Measurements from ENCODE around the gene PBX3. TPM values are rescaled to one million over a fixed set of nuclear protein-coding genes. Genes with fewer than 3 reads are reported as not detected.

PBX3 gene
- total RNA-seq, 2 donors from 2014 or later, result 21.4 to 40.2 TPM

DNA sequence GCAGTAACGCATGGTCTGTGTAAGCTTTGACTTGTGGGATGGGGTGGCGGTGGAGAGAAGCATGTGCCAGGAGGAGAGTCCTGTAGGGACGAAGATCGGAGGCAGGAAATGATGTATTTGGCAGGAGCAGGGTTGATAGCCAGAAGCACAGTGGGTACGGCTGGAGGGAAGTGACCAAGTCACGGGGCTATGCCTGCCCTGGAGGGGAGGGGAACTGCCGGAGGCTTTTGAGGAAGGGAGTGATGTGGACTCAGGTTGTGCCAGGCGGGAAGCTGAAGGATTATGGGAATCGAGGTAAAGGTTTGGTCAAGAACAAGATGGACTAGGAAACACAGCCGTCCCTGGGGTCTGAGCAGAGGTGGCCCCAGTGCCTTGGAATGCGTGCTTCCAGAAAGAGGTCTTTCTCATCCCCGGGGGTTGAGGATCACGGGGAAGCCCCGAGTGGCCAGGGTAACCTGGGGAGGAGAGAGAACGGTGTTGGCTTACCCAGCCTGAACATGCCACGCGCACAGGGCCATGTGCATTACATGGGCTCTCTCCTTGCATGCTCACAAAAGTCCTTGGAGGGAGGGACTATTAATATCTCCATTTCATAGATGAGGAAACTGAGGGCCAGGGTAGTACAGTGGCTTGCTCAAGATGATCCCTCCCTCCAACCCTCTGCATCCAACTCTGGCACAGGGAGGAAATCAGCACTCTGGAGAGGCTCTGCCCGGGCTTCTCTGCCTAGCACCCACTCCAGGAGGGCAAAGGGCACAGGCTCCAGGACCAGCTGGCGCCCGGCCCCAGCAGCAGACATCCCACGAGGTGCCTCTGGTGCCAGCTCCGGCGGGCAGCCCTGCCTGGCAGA lies 253.8 kb downstream of the PBX3 start:
- no peak overlapping the region for H3K27ac Mint-ChIP-seq
- DNase-seq (ENCODE audit: low spot score) (peak; percentile 54), ATAC-seq (no peak)
- no peaks in the 10 kb centered on the region for H3K4me1 Mint-ChIP-seq (ENCODE audit: low read depth in 2 of 2)
- no peak overlapping the region for H3K4me3 Mint-ChIP-seq
- H3K27me3 Mint-ChIP-seq, result peaks cover 0 to 4% of the 10 kb centered on the region in 2 donors
- no peaks in the 10 kb centered on the region for H3K9me3 Mint-ChIP-seq
- no peaks in the 10 kb centered on the region for H3K36me3 Mint-ChIP-seq

DNA sequence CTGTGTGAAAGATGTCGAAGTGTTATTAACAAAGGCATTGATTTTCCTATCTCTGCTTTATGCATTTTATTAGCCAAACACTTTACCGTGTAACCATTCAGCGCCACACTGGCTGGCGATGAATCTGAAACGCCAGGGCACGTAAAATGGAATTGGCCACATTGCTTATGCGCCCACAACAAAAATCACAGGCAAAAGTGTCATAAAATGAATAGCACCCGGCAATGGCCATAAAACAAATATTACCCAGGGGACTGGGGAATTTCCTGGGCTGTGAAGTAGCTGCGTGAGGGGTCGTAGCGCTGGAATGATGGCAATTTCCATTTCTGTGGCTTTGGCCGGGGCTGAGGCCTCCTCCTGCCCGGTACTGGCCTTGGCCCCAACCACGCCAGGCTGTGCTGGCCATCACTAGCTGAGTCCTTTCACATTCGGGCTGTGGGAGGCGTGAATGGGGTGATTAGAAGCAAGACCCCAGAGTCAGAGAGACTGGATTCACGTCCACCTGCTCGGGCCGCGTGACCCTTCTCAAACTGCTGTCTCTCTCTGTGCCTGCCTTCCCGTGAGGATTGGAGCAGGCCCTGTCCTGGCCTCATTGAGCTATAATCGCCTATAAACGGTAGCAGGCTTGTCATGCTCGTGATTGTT lies 254.5 kb downstream of the PBX3 start:
- Mint-ChIP-seq H3K4me3 (no peak overlapping the region), H3K36me3 (no peaks in the 10 kb centered on the region), H3K9me3 (no peaks in the 10 kb centered on the region), H3K27ac (no peak overlapping the region), H3K27me3 (peaks cover 0 to 7% of the 10 kb centered on the region in 2 donors), H3K4me1 (ENCODE audit: low read depth in 2 of 2) (no peaks in the 10 kb centered on the region)
- DNase-seq (ENCODE audit: low spot score), result peak; percentile 42
- ATAC-seq, result no peak

DNA sequence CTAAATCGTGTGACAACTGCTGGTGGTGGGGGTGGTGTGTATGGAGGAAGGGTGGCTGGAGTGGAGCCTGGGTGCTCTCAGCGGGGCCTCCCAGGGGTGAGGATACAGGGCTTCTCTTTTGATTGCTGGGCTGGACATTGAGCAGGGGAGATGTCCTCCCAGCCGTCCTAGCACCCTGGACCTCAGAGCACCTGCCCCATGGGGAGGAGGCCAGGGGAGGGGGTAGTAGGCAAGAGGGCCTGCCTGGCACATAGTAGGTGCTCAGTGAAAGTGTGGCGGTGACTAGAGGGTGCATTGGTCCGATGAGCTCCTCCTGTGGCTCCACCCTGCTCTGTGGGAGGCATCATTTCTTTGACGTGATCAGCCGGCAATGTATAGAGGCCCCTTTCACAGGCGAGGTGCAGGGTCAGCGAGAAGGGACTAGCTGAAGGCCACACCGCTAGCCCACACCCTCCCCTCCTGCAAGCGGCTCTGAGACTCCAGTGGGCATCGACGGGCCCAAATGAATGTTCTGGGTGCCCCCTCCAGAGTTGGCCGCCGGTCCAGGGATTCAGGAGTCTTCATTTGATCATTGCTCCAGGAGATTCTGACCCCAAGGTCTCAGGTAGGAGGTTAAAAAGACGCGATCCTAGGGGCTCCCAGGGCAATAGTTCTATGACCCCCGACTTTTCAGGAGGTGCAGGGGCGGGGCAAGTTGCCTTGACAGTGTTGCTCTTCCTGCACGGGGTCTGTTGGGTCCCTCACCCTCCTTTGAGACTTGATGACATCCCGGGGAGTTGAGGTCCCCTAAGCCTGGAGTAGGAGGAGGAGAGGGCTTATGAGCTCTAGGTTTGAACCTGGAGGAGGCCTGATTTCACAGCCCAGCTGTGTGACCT lies 255.5 kb downstream of the PBX3 start:
- Mint-ChIP-seq H3K36me3 (peaks cover under 1% of the 10 kb centered on the region), H3K4me3 (no peak overlapping the region), H3K27me3 (peaks cover 0 to 9% of the 10 kb centered on the region in 2 donors), H3K27ac (no peak overlapping the region), H3K4me1 (ENCODE audit: low read depth in 2 of 2) (no peaks in the 10 kb centered on the region), H3K9me3 (no peaks in the 10 kb centered on the region)
- ATAC-seq (no peak), DNase-seq (ENCODE audit: low spot score) (peak; percentile 47)

DNA sequence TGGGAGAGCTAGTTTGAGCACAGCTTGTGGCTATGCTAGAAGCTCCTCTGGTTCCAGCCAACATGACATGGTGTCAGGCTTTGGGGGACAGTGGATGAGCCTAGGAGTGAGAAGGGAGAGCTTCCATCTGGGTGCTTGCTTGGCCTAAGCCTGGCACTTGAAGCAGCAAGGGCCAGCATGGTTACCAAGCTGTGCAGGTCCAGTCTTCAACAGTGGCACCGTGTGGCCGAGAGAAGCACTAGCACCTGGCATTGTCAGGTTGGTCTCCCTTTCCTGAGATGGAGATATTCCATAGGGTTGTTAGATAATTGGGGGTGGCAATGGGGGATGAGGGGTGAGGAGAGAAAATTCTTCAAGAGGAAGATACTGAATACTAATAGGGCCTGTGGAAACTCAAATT lies 261.9 kb downstream of the PBX3 start:
- H3K36me3 Mint-ChIP-seq, result peaks cover 20% of the 10 kb centered on the region
- ATAC-seq, result no peak
- H3K27ac Mint-ChIP-seq, result no peak overlapping the region
- H3K27me3 Mint-ChIP-seq, result peaks cover 0 to 8% of the 10 kb centered on the region in 2 donors
- H3K9me3 Mint-ChIP-seq, result peaks cover 11% of the 10 kb centered on the region
- no peak for DNase-seq (ENCODE audit: low spot score)
- H3K4me3 Mint-ChIP-seq, result no peak overlapping the region
- no peaks in the 10 kb centered on the region for H3K4me1 Mint-ChIP-seq (ENCODE audit: low read depth in 2 of 2)

DNA sequence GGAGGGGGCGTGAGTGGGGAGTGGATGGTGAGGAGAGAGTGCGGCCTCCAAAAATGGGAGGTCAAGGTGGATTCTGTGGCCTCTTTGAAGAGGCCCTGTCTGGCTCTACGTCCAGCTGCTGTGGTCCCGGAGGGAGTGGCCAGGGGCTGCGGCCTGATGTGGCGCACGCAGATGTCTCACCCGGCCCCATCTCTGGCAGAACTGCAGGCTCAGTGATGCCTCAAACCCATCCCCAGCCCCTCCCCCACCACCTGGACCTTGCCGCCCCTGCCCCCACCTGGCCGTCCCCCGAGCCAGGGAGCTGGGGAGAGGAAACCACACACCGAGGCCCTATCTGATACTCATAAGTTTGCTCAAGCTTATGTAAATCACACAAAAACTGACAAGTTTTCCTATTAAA lies 267.6 kb downstream of the PBX3 start:
- Mint-ChIP-seq H3K4me1 (ENCODE audit: low read depth in 2 of 2) (no peaks in the 10 kb centered on the region), H3K9me3 (peaks cover 2% of the 10 kb centered on the region), H3K27ac (no peak overlapping the region), H3K36me3 (peaks cover under 1% of the 10 kb centered on the region), H3K27me3 (peaks cover 0 to 8% of the 10 kb centered on the region in 2 donors), H3K4me3 (no peak overlapping the region)
- DNase-seq (ENCODE audit: low spot score) (no peak), ATAC-seq (no peak)

DNA sequence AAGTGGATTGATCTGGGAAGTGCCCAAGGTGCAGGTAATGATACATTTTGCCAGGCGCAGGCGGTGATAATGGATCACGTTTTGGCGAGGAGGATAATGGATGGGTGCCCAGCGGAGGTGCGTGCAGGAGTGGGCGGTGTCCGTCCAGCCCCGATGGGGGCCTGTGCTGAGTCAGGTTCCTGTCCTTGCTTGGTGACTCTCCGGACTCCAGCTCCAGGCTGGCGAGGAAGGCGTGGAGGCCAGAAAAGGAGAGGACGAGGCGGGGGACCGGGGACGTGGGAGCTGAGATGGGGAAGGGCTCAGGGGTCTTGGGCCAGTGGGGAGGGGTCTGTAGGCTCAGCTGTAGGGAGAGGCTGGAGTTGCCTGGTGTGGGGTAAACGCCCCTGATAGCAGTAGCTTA lies 268.3 kb downstream of the PBX3 start:
- H3K36me3 Mint-ChIP-seq, result no peaks in the 10 kb centered on the region
- H3K9me3 Mint-ChIP-seq, result no peaks in the 10 kb centered on the region
- DNase-seq (ENCODE audit: low spot score) (no peak), ATAC-seq (no peak)
- H3K27ac Mint-ChIP-seq, result no peak overlapping the region
- H3K4me1 Mint-ChIP-seq (ENCODE audit: low read depth in 2 of 2), result no peaks in the 10 kb centered on the region
- H3K4me3 Mint-ChIP-seq, result no peak overlapping the region
- H3K27me3 Mint-ChIP-seq, result peaks cover 0 to 8% of the 10 kb centered on the region in 2 donors

DNA sequence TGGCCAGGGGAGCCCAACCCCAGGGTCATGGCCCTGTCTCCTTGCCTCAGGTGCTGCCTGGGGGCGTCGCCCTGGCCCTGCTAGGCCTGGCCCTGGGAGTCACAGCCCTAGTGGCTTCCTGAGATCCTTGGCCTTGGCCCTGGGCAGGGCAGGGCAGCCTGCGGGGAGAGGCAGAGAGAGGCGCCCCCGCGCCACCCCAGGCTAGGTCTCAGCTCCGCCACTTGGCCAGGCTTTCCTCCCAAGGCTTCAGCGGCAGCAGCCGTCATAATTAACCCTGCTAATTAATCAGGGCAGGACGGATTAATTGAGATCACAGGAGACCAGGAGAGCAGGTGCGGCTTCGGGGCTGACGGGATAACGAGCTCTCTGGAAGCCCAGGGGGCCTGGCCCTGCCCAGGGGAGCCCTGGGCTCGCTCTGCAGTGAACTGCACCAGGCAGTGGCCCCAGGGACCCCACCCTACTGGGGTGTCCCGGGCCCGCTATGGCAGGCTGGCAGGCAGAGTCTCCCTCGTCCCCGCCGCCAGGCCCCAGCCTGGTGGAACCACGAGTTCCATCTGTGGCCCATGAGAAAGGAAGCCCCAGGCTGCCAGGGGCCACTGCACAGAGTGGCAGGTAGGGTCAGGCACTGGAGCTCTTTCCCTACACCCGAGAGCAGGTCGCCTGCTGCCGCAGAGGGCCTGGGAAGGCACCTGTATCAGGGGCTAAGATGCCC lies 269.6 kb downstream of the PBX3 start:
- Mint-ChIP-seq H3K27me3 (peaks cover 4 to 10% of the 10 kb centered on the region in 2 donors), H3K36me3 (no peaks in the 10 kb centered on the region), H3K9me3 (no peaks in the 10 kb centered on the region), H3K4me1 (ENCODE audit: low read depth in 2 of 2) (no peaks in the 10 kb centered on the region), H3K4me3 (no peak overlapping the region), H3K27ac (no peak overlapping the region)
- ATAC-seq (peak; percentile 32 to 64), DNase-seq (ENCODE audit: low spot score) (no peak)

Other genes with a start within 250 kb of the PBX3 start
- 100 to 1,000 TPM in 1 of 2 donors, 10 to 100 TPM in 1; 83.7 to 115 TPM for gene MAPKAP1, start 40.2 kb upstream of the PBX3 start, total RNA-seq

All from natural killer cell treated with Interleukin-12 subunit alpha and Interleukin-12 subunit beta and Interleukin-15 and Interleukin-18, amount 100 ng/mL, for 72 hours (primary cell).